Measurements from ENCODE around the gene RBFOX1.
"Not testable (repeated sequence)": the region's sequence is repeated elsewhere in the genome, so short reads cannot be mapped to it uniquely, and the experiment has no call there.

RBFOX1 gene

DNA sequence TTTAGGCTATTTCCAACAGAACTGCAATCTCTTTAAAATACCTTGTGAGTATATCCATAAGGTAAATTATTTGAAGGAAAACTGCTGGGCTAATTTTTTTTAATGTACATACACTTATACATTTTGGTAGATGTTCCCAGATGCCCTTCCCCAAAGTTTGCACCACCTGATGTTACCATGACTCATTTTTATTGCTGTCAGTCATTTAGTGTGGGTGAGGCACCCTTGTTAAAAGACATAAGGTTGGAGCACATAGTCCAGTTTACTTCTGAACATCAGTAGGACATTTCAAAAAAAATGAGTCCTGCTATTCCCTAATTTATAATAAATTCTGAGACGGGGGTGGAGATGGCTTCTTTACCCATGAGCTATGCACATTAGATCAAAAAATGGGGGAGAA is 138.6 kb downstream of the RBFOX1 start:
- DNase-seq (ENCODE audit: low spot score): no peak

- DNase-seq (ENCODE audit: low spot score): no peak
Measured at GRCh38 chr16:7482032-7482431, 149.4 kb downstream of the RBFOX1 start.

- no peak for DNase-seq (ENCODE audit: low spot score)
Measured at GRCh38 chr16:7482596-7483290, 150.1 kb downstream of the RBFOX1 start.

GRCh38 chr16:7487574-7488323 is 155.1 kb downstream of the RBFOX1 start:
- DNase-seq (ENCODE audit: low spot score): no peak

GRCh38 chr16:7492122-7492521 is 159.5 kb downstream of the RBFOX1 start:
- no peak for DNase-seq (ENCODE audit: low spot score)

- no peak for DNase-seq (ENCODE audit: low spot score)
Measured at GRCh38 chr16:7493133-7493532, 160.5 kb downstream of the RBFOX1 start.

- no peak for DNase-seq (ENCODE audit: low spot score)
Measured at GRCh38 chr16:7497691-7498090, 165.0 kb downstream of the RBFOX1 start.

DNA sequence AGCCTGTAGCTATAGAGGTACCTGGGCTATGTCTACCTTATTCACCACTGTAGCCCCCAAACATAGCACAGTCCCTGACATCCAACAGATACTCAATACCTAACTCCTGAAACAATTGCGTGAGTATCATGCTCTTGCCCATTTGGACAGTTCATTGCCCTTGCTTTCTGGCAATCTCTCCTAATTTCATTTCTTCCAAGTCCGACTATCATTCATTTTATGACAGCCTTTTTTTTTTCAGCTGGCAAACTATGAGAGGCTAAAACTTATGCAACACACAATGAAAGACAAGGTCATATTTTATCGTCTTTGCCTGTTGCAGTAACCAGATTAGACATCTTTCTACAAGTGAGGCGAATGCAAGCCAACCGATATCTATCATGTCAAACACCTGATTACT is 169.2 kb downstream of the RBFOX1 start:
- no peak for DNase-seq (ENCODE audit: low spot score)

GRCh38 chr16:7502591-7503157 is 170.0 kb downstream of the RBFOX1 start:
- DNase-seq (ENCODE audit: low spot score): not testable (repeated sequence)

DNA sequence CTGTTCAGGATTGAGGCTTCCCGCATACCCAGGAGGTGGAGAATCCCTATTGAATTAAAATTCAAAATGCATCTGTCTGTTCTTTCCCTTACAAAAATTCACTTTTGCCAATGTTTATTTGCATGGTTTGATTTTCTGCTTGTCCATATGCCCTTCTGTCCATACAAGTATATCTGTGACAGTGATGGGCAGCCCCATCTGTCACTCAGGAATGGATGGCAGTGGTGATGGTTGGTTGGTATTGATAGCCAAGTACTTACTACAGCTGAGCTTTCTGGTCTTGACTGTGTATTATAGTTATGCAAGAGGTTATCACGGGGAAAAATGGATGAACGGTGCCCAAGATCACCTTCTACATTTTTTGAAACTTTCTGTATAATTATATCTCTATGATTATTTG is 171.0 kb downstream of the RBFOX1 start:
- no peak for DNase-seq (ENCODE audit: low spot score)

DNA sequence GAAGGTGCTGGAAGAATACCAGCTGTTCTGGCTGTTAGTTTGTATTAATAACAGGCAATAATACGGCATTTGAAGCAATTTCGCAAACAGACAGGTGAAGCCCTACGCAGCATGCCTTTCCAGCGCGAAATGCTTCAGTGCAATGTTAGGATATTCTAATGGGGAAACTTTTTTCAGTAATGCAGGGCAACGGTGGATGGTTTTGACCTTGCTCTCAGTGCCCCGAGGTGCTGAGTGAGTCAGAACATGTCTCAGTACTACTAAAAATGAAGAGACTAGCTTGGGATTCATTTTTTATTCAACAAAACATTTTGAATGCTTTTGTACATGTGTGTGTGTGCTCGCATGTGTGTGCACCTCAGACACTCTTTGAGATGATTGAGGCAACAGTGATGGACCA is 172.2 kb downstream of the RBFOX1 start:
- DNase-seq (ENCODE audit: low spot score): no peak

- DNase-seq (ENCODE audit: low spot score): no peak
Measured at GRCh38 chr16:7505495-7505894, 172.8 kb downstream of the RBFOX1 start.

GRCh38 chr16:7506363-7506762 is 173.7 kb downstream of the RBFOX1 start:
- DNase-seq (ENCODE audit: low spot score): no peak

GRCh38 chr16:7508656-7509055 is 176.0 kb downstream of the RBFOX1 start:
- DNase-seq (ENCODE audit: low spot score): no peak

DNA sequence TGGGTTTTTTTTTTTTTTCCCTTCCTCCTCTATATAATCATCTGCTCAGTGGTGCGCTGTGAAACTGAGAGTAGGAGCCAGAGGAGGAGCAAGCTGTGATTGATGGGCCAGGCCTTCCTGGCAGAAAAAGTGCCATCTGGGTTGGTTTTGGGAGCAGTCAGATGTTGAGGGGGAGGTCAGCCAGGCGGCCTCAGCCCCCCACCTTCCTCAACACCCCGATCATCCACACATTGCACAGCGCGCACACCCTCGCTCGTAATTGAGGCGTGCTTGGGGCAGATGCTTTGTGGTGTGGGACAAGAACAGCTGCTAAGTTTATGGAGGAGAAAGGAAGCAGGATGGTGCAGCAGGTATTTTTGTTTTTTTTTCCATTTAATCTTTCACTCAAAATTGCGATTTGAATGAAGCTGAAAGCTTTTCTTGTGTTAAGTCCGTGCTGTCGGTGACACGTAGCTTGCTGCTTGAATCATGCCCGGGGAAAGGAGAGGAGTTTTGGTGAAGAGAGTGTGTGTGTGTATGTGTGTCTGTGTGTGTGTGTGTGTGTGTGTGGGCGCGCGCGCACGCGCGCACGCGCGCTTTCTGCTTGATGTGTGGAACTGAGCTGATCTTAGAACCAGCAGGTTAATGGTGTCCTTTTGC is 177.4 kb downstream of the RBFOX1 start:
- DNase-seq (ENCODE audit: low spot score): no peak

GRCh38 chr16:7511549-7512260 is 179.1 kb downstream of the RBFOX1 start:
- no peak for DNase-seq (ENCODE audit: low spot score)

DNA sequence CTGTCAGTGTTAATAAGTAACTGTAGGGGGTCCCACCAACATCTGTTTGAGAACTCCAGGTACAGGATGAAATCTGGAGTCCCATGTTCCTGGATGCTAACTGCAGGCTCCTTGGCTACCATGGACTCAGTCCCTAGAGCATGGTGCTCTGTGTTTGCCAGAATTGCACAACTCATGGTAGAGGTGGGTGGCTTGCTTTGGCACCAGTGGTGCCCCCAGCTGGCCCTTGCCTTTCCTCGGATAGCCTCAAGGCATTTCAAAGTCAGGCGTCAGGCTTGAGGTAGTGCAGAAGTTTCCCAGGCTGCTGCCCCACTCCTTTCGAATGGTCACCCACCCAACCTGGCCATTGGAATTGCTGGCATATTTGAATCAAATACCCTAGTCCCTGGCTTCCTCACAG is 179.9 kb downstream of the RBFOX1 start:
- DNase-seq (ENCODE audit: low spot score): no peak

GRCh38 chr16:7513429-7513828 is 180.8 kb downstream of the RBFOX1 start:
- DNase-seq (ENCODE audit: low spot score): no peak

- DNase-seq (ENCODE audit: low spot score): no peak
Measured at GRCh38 chr16:7515543-7515942, 182.9 kb downstream of the RBFOX1 start.

- DNase-seq (ENCODE audit: low spot score): no peak
Measured at GRCh38 chr16:7517496-7517895, 184.9 kb downstream of the RBFOX1 start.

- DNase-seq (ENCODE audit: low spot score): no peak
Measured at GRCh38 chr16:7518158-7518557, 185.5 kb downstream of the RBFOX1 start.

GRCh38 chr16:7521834-7522233 is 189.2 kb downstream of the RBFOX1 start:
- no peak for DNase-seq (ENCODE audit: low spot score)
